HepG2 (cell line): ENCODE data around the gene DDRGK1. TPM values are rescaled to one million over a fixed set of nuclear protein-coding genes. Genes with fewer than 3 reads are reported as not detected.

Source experiments
- ARID2 ChIP-seq: sonication (generic); formaldehyde crosslinking; IDR thresholded peaks from 2 replicates; pipeline ENCODE4 v1.8.1; 2022; ENCODE audit warnings: mild to moderate bottlenecking, missing genetic modification reagents, borderline replicate concordance
- BRF2 ChIP-seq: sonication (generic); formaldehyde crosslinking; IDR thresholded peaks from 2 replicates; pipeline ENCODE4 v1.8.1; 2022; ENCODE audit warnings: mild to moderate bottlenecking, missing genetic modification reagents
- CBFB ChIP-seq: sonication (generic); formaldehyde crosslinking; IDR thresholded peaks from 2 replicates; pipeline ENCODE4 v1.4.0; 2020; ENCODE audit warnings: missing genetic modification reagents
- CREB1 ChIP-seq, 2 experiments: fragments of 450-650 bp in 1 of 2; IDR thresholded peaks; 2 replicates each; pipeline ENCODE4 v1.6.1; 2016 to 2017; ENCODE audit warnings: control low read depth in 1 of 2, mild to moderate bottlenecking in 1 of 2, missing compliant biosample characterization in 1 of 2, missing genetic modification characterization in 1 of 2
- DMAP1 ChIP-seq: IDR thresholded peaks from 2 replicates; pipeline ENCODE4 v1.6.1; 2016
- GABPB1 ChIP-seq: IDR thresholded peaks from 2 replicates; pipeline ENCODE4 v1.6.1; 2016; ENCODE audit warnings: mild to moderate bottlenecking, missing genetic modification reagents, moderate library complexity, missing compliant biosample characterization
- HNRNPH1 ChIP-seq: fragments of 200-400 bp; formaldehyde crosslinking; optimal IDR thresholded peaks from 2 replicates; pipeline ENCODE3; 2017; ENCODE audit warnings: mild to moderate bottlenecking, low read depth, low read length
- IKZF5 ChIP-seq: IDR thresholded peaks from 2 replicates; pipeline ENCODE4 v1.6.1; 2018; ENCODE audit warnings: missing genetic modification reagents, mild to moderate bottlenecking, missing compliant biosample characterization
- MIER3 ChIP-seq: IDR thresholded peaks from 2 replicates; pipeline ENCODE4 v1.6.1; 2016; ENCODE audit warnings: missing compliant biosample characterization, borderline replicate concordance
- MXD3 ChIP-seq: IDR thresholded peaks from 2 replicates; pipeline ENCODE4 v1.6.1; 2016; ENCODE audit warnings: mild to moderate bottlenecking, missing biosample characterization, missing genetic modification reagents
- PITX1 ChIP-seq: sonication (generic); formaldehyde crosslinking; IDR thresholded peaks from 2 replicates; pipeline ENCODE4 v1.5.1; 2020; ENCODE audit warnings: mild to moderate bottlenecking, missing genetic modification reagents
- SMAD1 ChIP-seq: sonication (generic); formaldehyde crosslinking; IDR thresholded peaks from 2 replicates; pipeline ENCODE4 v1.4.0; 2020; ENCODE audit warnings: missing genetic modification reagents, low read depth, mild to moderate bottlenecking, borderline replicate concordance
- SNAI1 ChIP-seq: sonication (generic); formaldehyde crosslinking; IDR thresholded peaks from 2 replicates; pipeline ENCODE4 v1.5.0; 2020; ENCODE audit warnings: mild to moderate bottlenecking, missing genetic modification reagents, borderline replicate concordance
- SNAPC2 ChIP-seq: sonication (generic); formaldehyde crosslinking; IDR thresholded peaks from 2 replicates; pipeline ENCODE4 v1.8.1; 2022; ENCODE audit warnings: mild to moderate bottlenecking, missing genetic modification reagents
- STAG1 ChIP-seq: sonication (generic); formaldehyde crosslinking; IDR thresholded peaks from 2 replicates; pipeline ENCODE4 v1.4.0; 2020; ENCODE audit warnings: missing genetic modification reagents
- TFAP4 ChIP-seq: sonication (generic); IDR thresholded peaks from 2 replicates; pipeline ENCODE4 v1.6.1; 2016; ENCODE audit warnings: low read depth, borderline replicate concordance
- ZNF343 ChIP-seq: sonication (generic); formaldehyde crosslinking; IDR thresholded peaks from 2 replicates; pipeline ENCODE4 v1.4.0; 2020; ENCODE audit warnings: mild to moderate bottlenecking, missing genetic modification reagents
- ZNF7 ChIP-seq: IDR thresholded peaks from 2 replicates; pipeline ENCODE4 v1.6.1; 2016; ENCODE audit warnings: missing biosample characterization, missing genetic modification reagents
- ZNF746 ChIP-seq: sonication (generic); formaldehyde crosslinking; IDR thresholded peaks from 2 replicates; pipeline ENCODE4 v1.8.0; 2022; ENCODE audit warnings: mild to moderate bottlenecking, missing genetic modification reagents
- ZNF776 ChIP-seq: sonication (generic); formaldehyde crosslinking; IDR thresholded peaks from 2 replicates; pipeline ENCODE4 v1.4.0; 2020; ENCODE audit warnings: mild to moderate bottlenecking, missing genetic modification reagents
- polyA plus RNA-seq, 8 experiments: library from polyadenylated mRNA; depleted of rRNA in 3 of 8; stranded (reverse) in 7 of 8; unstranded in 1 of 8; fragments of >200 nt; fragmentation: Illumina TruSeq in 4 of 8; extraction: Trizol in 4 of 8; gene quantifications; 2 replicates each; pipeline versions ENCODE4 v1.2.1 to v1.2.3, GENCODE V29; 2011 to 2016; ENCODE audit warnings: low read depth in 4 of 8, missing spikeins in 1 of 8, mixed read lengths in 1 of 8; ENCODE audit not compliant: insufficient read depth in 1 of 8
- total RNA-seq, 5 experiments: library from RNA; depleted of rRNA; stranded (reverse); fragments of >200 nt; fragmentation: Illumina TruSeq; extraction: Trizol; gene quantifications; 2 replicates each; pipeline ENCODE4 v1.2.3, GENCODE V29; 2016; ENCODE audit warnings: low read depth in 1 of 5
- TF ChIP-seq, protein P1 (sequence below): sonication (generic); formaldehyde crosslinking; IDR thresholded peaks from 2 replicates; pipeline ENCODE4 v1.4.0; 2020; ENCODE audit warnings: missing genetic modification reagents
- TF ChIP-seq, protein P2 (sequence below): IDR thresholded peaks from 2 replicates; pipeline ENCODE4 v1.6.1; 2016; ENCODE audit warnings: missing biosample characterization, missing genetic modification reagents, low read depth
- TF ChIP-seq, protein P3 (sequence below): sonication (generic); formaldehyde crosslinking; IDR thresholded peaks from 2 replicates; pipeline ENCODE4 v1.5.0; 2020; ENCODE audit warnings: missing genetic modification reagents

The DDRGK1 gene
- total and polyA plus RNA-seq, 2 of the 13 experiments (the other 11 are each of a cell fraction or from before 2014, with no cell fraction given): 96.7 to 149 TPM

- TF ChIP-seq ZNF343 (CRISPR knock-in tag) (peak; percentile 49; the same call in 1 of the 2 replicates), MIER3 (CRISPR knock-in tag) (peak; percentile 90), ARID2 (no peak; the same call in 1 of the 2 replicates), SMAD1 (CRISPR knock-in tag) (no peak), PITX1 (peak; percentile 77), CREB1 (IDR thresholded peaks at IDR 0.05) (no peak), CREB1 (CRISPR knock-in tag; IDR thresholded peaks at IDR 0.05) (no peak), DMAP1 (peak; percentile 81), STAG1 (peak; percentile 51), SNAPC2 (peak; percentile 38; the same call in 1 of the 2 replicates), ZNF7 (no peak), IKZF5 (CRISPR knock-in tag) (peak; percentile 95), BRF2 (CRISPR knock-in tag) (no peak), TFAP4 (peak; percentile 71; the same call in 1 of the 2 replicates), ZNF776 (peak; percentile 47), MXD3 (peak; percentile 25; the same call in 1 of the 2 replicates), ZNF746 (CRISPR knock-in tag) (peak; percentile 76), HNRNPH1 (peak; percentile 71), GABPB1 (CRISPR knock-in tag) (peak; percentile 74), CBFB (peak; percentile 87), SNAI1 (CRISPR knock-in tag) (peak; percentile 70; the same call in 1 of the 2 replicates)
- TF ChIP-seq, protein P1, sequence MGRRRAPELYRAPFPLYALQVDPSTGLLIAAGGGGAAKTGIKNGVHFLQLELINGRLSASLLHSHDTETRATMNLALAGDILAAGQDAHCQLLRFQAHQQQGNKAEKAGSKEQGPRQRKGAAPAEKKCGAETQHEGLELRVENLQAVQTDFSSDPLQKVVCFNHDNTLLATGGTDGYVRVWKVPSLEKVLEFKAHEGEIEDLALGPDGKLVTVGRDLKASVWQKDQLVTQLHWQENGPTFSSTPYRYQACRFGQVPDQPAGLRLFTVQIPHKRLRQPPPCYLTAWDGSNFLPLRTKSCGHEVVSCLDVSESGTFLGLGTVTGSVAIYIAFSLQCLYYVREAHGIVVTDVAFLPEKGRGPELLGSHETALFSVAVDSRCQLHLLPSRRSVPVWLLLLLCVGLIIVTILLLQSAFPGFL: no peak
- TF ChIP-seq, protein P2, sequence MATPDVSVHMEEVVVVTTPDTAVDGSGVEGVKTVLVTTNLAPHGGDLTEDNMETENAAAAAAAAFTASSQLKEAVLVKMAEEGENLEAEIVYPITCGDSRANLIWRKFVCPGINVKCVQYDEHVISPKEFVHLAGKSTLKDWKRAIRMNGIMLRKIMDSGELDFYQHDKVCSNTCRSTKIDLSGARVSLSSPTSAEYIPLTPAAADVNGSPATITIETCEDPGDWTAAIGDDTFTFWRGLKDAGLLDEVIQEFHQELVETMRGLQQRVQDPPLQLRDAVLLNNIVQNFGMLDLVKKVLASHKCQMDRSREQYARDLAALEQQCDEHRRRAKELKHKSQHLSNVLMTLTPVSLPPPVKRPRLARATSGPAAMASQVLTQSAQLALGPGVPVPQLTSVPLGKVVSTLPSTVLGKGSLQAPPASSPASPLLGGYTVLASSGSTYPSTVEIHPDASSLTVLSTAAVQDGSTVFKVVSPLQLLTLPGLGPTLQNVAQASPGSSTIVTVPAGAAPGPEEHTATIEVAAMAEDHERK (CRISPR knock-in tag): no peak
- TF ChIP-seq, protein P3, sequence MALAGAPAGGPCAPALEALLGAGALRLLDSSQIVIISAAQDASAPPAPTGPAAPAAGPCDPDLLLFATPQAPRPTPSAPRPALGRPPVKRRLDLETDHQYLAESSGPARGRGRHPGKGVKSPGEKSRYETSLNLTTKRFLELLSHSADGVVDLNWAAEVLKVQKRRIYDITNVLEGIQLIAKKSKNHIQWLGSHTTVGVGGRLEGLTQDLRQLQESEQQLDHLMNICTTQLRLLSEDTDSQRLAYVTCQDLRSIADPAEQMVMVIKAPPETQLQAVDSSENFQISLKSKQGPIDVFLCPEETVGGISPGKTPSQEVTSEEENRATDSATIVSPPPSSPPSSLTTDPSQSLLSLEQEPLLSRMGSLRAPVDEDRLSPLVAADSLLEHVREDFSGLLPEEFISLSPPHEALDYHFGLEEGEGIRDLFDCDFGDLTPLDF (CRISPR knock-in tag): no peak
These were observed 36.2 kb downstream of the DDRGK1 start (continued) for GRCh38 chr20:3168079-3168828.
